A673 (cell line): Measurements from ENCODE around the gene HPN.

Experiments used
- EZH2 ChIP-seq: fragments of 200-600 bp; sonication (generic); IDR thresholded peaks from 2 replicates; pipeline ENCODE4 v1.6.1; 2017; ENCODE audit warnings: borderline replicate concordance, low read depth, mild to moderate bottlenecking, mixed read lengths, antibody characterized with exemption, low read length; ENCODE audit not compliant: poor library complexity, severe bottlenecking
- TF ChIP-seq, protein P1 (sequence below): fragments of 300-800, 200-600 bp; sonication (generic); conservative IDR thresholded peaks from 2 replicates; pipeline ENCODE4 v1.5.1; 2017; ENCODE audit warnings: low read depth, mild to moderate bottlenecking, antibody characterized with exemption, low read length, moderate library complexity, mixed read lengths

DNA sequence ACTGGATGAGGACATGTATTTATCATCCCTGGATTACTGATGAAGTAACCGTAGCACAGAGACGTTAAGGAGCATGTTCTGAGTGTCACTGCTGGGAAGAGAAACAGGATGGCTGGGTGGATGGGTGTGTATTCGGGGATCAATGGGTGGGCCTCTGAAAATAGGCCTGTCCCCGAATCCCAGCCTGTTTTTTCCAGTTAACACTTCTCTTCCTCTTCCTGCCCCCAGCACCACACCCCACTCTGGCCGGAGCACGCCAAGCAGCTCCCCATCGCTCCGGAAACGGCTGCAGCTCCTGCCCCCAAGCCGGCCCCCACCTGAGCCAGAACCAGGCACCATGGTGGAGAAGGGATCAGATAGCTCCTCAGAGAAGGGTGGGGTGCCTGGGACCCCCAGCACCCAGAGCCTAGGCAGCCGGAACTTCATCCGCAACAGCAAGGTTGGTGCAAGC lies 32.6 kb upstream of the HPN start:
- TF ChIP-seq, protein P1, sequence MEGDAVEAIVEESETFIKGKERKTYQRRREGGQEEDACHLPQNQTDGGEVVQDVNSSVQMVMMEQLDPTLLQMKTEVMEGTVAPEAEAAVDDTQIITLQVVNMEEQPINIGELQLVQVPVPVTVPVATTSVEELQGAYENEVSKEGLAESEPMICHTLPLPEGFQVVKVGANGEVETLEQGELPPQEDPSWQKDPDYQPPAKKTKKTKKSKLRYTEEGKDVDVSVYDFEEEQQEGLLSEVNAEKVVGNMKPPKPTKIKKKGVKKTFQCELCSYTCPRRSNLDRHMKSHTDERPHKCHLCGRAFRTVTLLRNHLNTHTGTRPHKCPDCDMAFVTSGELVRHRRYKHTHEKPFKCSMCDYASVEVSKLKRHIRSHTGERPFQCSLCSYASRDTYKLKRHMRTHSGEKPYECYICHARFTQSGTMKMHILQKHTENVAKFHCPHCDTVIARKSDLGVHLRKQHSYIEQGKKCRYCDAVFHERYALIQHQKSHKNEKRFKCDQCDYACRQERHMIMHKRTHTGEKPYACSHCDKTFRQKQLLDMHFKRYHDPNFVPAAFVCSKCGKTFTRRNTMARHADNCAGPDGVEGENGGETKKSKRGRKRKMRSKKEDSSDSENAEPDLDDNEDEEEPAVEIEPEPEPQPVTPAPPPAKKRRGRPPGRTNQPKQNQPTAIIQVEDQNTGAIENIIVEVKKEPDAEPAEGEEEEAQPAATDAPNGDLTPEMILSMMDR = no peak
- TF ChIP-seq EZH2 = no peak
